ENCODE measurements around the gene CAPN8. TPM values are rescaled to one million over a fixed set of nuclear protein-coding genes. Genes with fewer than 3 reads are reported as not detected.

Gene CAPN8
- total RNA-seq, 2 experiments from 2014 or later = not detected

GRCh38 chr1:223542831-223543230 lies 122.7 kb downstream of the CAPN8 start:
- no peak overlapping the region for H3K27ac Mint-ChIP-seq
- H3K4me3 Mint-ChIP-seq = no peak overlapping the region
- no peaks in the 10 kb centered on the region for H3K27me3 Mint-ChIP-seq
- H3K36me3 Mint-ChIP-seq (ENCODE audit: low read depth) = no peaks in the 10 kb centered on the region
- ChIA-PET POLR2A (no interaction called here), CTCF (interaction anchor here (0.9 kb wide), 1 partner anchor 141 kb away, joined by 3 read pairs; no protein-coding TSS in a partner anchor)
- ATAC-seq (no peak), DNase-seq (no peak)
- intact Hi-C loops (cut with micrococcal nuclease) = no loop called here
- TF ChIP-seq, protein P1, sequence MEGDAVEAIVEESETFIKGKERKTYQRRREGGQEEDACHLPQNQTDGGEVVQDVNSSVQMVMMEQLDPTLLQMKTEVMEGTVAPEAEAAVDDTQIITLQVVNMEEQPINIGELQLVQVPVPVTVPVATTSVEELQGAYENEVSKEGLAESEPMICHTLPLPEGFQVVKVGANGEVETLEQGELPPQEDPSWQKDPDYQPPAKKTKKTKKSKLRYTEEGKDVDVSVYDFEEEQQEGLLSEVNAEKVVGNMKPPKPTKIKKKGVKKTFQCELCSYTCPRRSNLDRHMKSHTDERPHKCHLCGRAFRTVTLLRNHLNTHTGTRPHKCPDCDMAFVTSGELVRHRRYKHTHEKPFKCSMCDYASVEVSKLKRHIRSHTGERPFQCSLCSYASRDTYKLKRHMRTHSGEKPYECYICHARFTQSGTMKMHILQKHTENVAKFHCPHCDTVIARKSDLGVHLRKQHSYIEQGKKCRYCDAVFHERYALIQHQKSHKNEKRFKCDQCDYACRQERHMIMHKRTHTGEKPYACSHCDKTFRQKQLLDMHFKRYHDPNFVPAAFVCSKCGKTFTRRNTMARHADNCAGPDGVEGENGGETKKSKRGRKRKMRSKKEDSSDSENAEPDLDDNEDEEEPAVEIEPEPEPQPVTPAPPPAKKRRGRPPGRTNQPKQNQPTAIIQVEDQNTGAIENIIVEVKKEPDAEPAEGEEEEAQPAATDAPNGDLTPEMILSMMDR (IDR thresholded peaks at IDR 0.05) = no peak
- H3K4me1 Mint-ChIP-seq (ENCODE audit: low read depth) = no peaks in the 10 kb centered on the region
- no peaks in the 10 kb centered on the region for H3K9me3 Mint-ChIP-seq

GRCh38 chr1:223540485-223541106 lies 124.9 kb downstream of the CAPN8 start:
- no peaks in the 10 kb centered on the region for H3K27me3 Mint-ChIP-seq
- H3K4me1 Mint-ChIP-seq (ENCODE audit: low read depth) = no peaks in the 10 kb centered on the region
- H3K9me3 Mint-ChIP-seq = no peaks in the 10 kb centered on the region
- ATAC-seq (no peak), DNase-seq (no peak)
- intact Hi-C loops (cut with micrococcal nuclease) = no loop called here
- no peak overlapping the region for H3K27ac Mint-ChIP-seq
- CTCF ChIA-PET = interaction anchor here (0.9 kb wide), 1 partner anchor 10 kb away, joined by 3 read pairs; no protein-coding TSS in a partner anchor
- no peaks in the 10 kb centered on the region for H3K36me3 Mint-ChIP-seq (ENCODE audit: low read depth)
- no peak overlapping the region for H3K4me3 Mint-ChIP-seq
- POLR2A ChIA-PET = no interaction called here
- TF ChIP-seq, protein P1 (IDR thresholded peaks at IDR 0.05) = no peak

- Mint-ChIP-seq H3K27ac (no peak overlapping the region), H3K36me3 (ENCODE audit: low read depth) (no peaks in the 10 kb centered on the region), H3K4me1 (ENCODE audit: low read depth) (no peaks in the 10 kb centered on the region), H3K27me3 (no peaks in the 10 kb centered on the region), H3K4me3 (no peak overlapping the region), H3K9me3 (no peaks in the 10 kb centered on the region)
- intact Hi-C loops (cut with micrococcal nuclease) = no loop called here
- ATAC-seq = no peak
- TF ChIP-seq, protein P1 (IDR thresholded peaks at IDR 0.05) = no peak
- no peak for DNase-seq
- CTCF ChIA-PET = no interaction called here
- POLR2A ChIA-PET = no interaction called here
Observed at GRCh38 chr1:223539750-223540149, 125.8 kb downstream of the CAPN8 start.

DNA sequence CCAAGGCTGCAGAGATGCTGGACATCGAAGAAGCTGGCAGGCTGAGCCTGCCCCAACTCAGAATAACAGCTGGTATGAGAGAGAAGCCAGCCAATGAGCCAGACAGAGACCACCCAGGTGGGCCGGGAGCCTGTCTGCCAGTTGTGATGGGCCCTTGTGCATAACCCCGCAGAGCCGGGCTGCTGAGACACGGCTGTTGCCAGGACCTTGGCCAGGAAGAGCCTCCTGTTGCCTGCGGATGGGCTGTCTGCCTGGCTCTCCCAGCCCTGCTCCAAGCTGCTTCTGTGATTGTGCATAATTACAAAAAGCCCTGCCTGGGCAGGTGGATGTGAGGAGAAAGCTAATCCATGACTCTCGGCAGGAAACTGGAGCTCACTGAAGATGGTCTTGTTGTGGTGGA lies 126.5 kb downstream of the CAPN8 start:
- DNase-seq (no peak), ATAC-seq (no peak)
- no peaks in the 10 kb centered on the region for H3K27me3 Mint-ChIP-seq
- TF ChIP-seq, protein P1 (IDR thresholded peaks at IDR 0.05) = no peak
- ChIA-PET POLR2A (no interaction called here), CTCF (no interaction called here)
- H3K4me3 Mint-ChIP-seq = no peak overlapping the region
- no peaks in the 10 kb centered on the region for H3K36me3 Mint-ChIP-seq (ENCODE audit: low read depth)
- no peaks in the 10 kb centered on the region for H3K9me3 Mint-ChIP-seq
- H3K4me1 Mint-ChIP-seq (ENCODE audit: low read depth) = no peaks in the 10 kb centered on the region
- intact Hi-C loops (cut with micrococcal nuclease) = no loop called here
- H3K27ac Mint-ChIP-seq = no peak overlapping the region

GRCh38 chr1:223535319-223535718 lies 130.2 kb downstream of the CAPN8 start:
- no peak for ATAC-seq
- Mint-ChIP-seq H3K4me1 (ENCODE audit: low read depth) (no peaks in the 10 kb centered on the region), H3K36me3 (ENCODE audit: low read depth) (no peaks in the 10 kb centered on the region), H3K9me3 (no peaks in the 10 kb centered on the region), H3K27me3 (peaks cover 2% of the 10 kb centered on the region), H3K27ac (no peak overlapping the region), H3K4me3 (no peak overlapping the region)
- intact Hi-C loops (cut with micrococcal nuclease) = no loop called here
- ChIA-PET CTCF (no interaction called here), POLR2A (interaction anchor here (0.6 kb wide), 1 partner anchor 174 kb away, joined by 3 read pairs; no protein-coding TSS in a partner anchor)
- DNase-seq = no peak
- TF ChIP-seq, protein P1 (IDR thresholded peaks at IDR 0.05) = no peak
